Right ventricle myocardium inferior (tissue), 1 donor: ENCODE results near the gene APOM. TPM values are rescaled to one million over a fixed set of nuclear protein-coding genes. Genes with fewer than 3 reads are reported as not detected.

ENCODE experiments used
- microRNA-seq: library from miRNA; unstranded; fragments of <30 nt; microRNA quantifications from one replicate; pipeline ENCODE4 v1.2.0, GENCODE V29; 2020
- total RNA-seq: library from RNA; stranded (reverse); fragmentation: NEBNext Ultra II Directional; extraction: Animal tissue kit (Norgen Biotek cat#: 25700); gene quantifications from one replicate; pipeline ENCODE4 v1.2.1, GENCODE V29; 2021
- donor health status: DM: no; HTN: yes; CAD: no; lungs with severe emphysema.

Gene APOM
- total RNA-seq, 1 donor from 2014 or later = 0.87 TPM

Small RNA genes within 50 kb of the gene (microRNA-seq; reads per million reads assigned to microRNA genes)
- gene MIR4646 = not detected
- gene MIR6832 = not detected

Other genes starting within 250 kb of the APOM start
- gene MICB, start 157.7 kb upstream of the APOM start, total RNA-seq = 1.5 TPM
- not detected for gene MCCD1, start 126.9 kb upstream of the APOM start, total RNA-seq
- gene DDX39B, start 113.9 kb upstream of the APOM start, total RNA-seq = 159 TPM
- 2.2 TPM for gene ATP6V1G2, start 109.3 kb upstream of the APOM start, total RNA-seq
- 10.8 TPM for gene NFKBIL1, start 108.3 kb upstream of the APOM start, total RNA-seq
- gene LTA, start 83.6 kb upstream of the APOM start, total RNA-seq = not detected
- 0.51 TPM for gene TNF, start 80.3 kb upstream of the APOM start, total RNA-seq
- 1.6 TPM for gene LTB, start 73.5 kb upstream of the APOM start, total RNA-seq
- 9.0 TPM for gene LST1, start 69.6 kb upstream of the APOM start, total RNA-seq
- 0.49 TPM for gene NCR3, start 62.9 kb upstream of the APOM start, total RNA-seq
- 22.1 TPM for gene AIF1, start 40.7 kb upstream of the APOM start, total RNA-seq
- gene PRRC2A, start 35.2 kb upstream of the APOM start, total RNA-seq = 82.7 TPM
- gene BAG6, start 3.2 kb upstream of the APOM start, total RNA-seq = 260 TPM
- 17.0 TPM for gene C6orf47, start 4.9 kb downstream of the APOM start, total RNA-seq
- 17.1 TPM for gene GPANK1, start 9.1 kb downstream of the APOM start, total RNA-seq
- 97.3 TPM for gene CSNK2B, start 10.2 kb downstream of the APOM start, total RNA-seq
- gene LY6G5B, start 14.1 kb downstream of the APOM start, total RNA-seq = 3.9 TPM
- gene LY6G5C, start 25.2 kb downstream of the APOM start, total RNA-seq = 1.5 TPM
- 26.9 TPM for gene ABHD16A, start 47.4 kb downstream of the APOM start, total RNA-seq
- gene LY6G6F, start 51.0 kb downstream of the APOM start, total RNA-seq = not detected
- gene LY6G6D, start 59.5 kb downstream of the APOM start, total RNA-seq = not detected
- gene LY6G6C, start 65.9 kb downstream of the APOM start, total RNA-seq = not detected
- gene MPIG6B, start 67.5 kb downstream of the APOM start, total RNA-seq = 0.70 TPM
- 40.6 TPM for gene DDAH2, start 73.4 kb downstream of the APOM start, total RNA-seq
- 102 TPM for gene CLIC1, start 80.6 kb downstream of the APOM start, total RNA-seq
- 2.0 TPM for gene MSH5, start 84.1 kb downstream of the APOM start, total RNA-seq
- gene SAPCD1, start 106.8 kb downstream of the APOM start, total RNA-seq = 0.57 TPM
- 12.1 TPM for gene VWA7, start 121.4 kb downstream of the APOM start, total RNA-seq
- 29.7 TPM for gene VARS1, start 139.9 kb downstream of the APOM start, total RNA-seq
- 24.6 TPM for gene LSM2, start 151.1 kb downstream of the APOM start, total RNA-seq
- gene HSPA1L, start 159.4 kb downstream of the APOM start, total RNA-seq = 1.6 TPM
- gene HSPA1A, start 159.6 kb downstream of the APOM start, total RNA-seq = 298 TPM
- gene HSPA1B, start 171.8 kb downstream of the APOM start, total RNA-seq = 215 TPM
- gene NEU1, start 206.9 kb downstream of the APOM start, total RNA-seq = 25.6 TPM
- not detected for gene SLC44A4, start 223.1 kb downstream of the APOM start, total RNA-seq
- 16.8 TPM for gene EHMT2, start 241.8 kb downstream of the APOM start, total RNA-seq
- gene ZBTB12, start 246.2 kb downstream of the APOM start, total RNA-seq = 3.2 TPM